Placental pericyte (primary cell): ENCODE measurements around the gene ACBD7. TPM values are rescaled to one million over a fixed set of nuclear protein-coding genes. Genes with fewer than 3 reads are reported as not detected.

Experiments used
- total RNA-seq: library from RNA; depleted of rRNA; stranded (reverse); fragments of >200 nt; gene quantifications from 2 replicates; pipeline ENCODE4 v1.2.3, GENCODE V29; 2012

ACBD7 gene
- total RNA-seq: 0.72 TPM in 1 of 2 replicates, not detected in the other

GRCh38 chr10:15088428-15089261, at the start of gene ACBD7:
Gene ACBD7, minus strand, starts transcription at chr10:15088776. Its CDS starts 48 bp downstream, at chr10:15088728.

GRCh38 chr10:15097011-15097812, 8.6 kb upstream of the ACBD7 start, which contains the start of gene RPP38:
Gene RPP38, plus strand, starts transcription at chr10:15097355. Its CDS starts 5,960 bp downstream, at chr10:15103315.

GRCh38 chr10:15043674-15044073, 44.9 kb downstream of the ACBD7 start, which contains the start of gene OLAH:
Gene OLAH, plus strand, starts transcription at chr10:15043943. Its CDS starts 3,346 bp downstream, at chr10:15047289.

Other genes with a start within 250 kb of the ACBD7 start
- gene SUV39H2, start 209.9 kb downstream of the ACBD7 start, total RNA-seq: 5.7 and 23.3 TPM in 2 replicates
- 11.4 and 16.3 TPM in 2 replicates for gene DCLRE1C, start 134.7 kb downstream of the ACBD7 start, total RNA-seq
- gene MEIG1, start 129.4 kb downstream of the ACBD7 start, total RNA-seq: not detected in 2 replicates
- gene OLAH, start 44.8 kb downstream of the ACBD7 start, total RNA-seq: not detected in 2 replicates
- 15.5 and 16.0 TPM in 2 replicates for gene RPP38, start 8.6 kb upstream of the ACBD7 start, total RNA-seq
- gene NMT2, start 79.9 kb upstream of the ACBD7 start, total RNA-seq: 25.6 and 35.6 TPM in 2 replicates